ENCODE data around the gene CRIP1.

- TF ChIP-seq, protein P1, sequence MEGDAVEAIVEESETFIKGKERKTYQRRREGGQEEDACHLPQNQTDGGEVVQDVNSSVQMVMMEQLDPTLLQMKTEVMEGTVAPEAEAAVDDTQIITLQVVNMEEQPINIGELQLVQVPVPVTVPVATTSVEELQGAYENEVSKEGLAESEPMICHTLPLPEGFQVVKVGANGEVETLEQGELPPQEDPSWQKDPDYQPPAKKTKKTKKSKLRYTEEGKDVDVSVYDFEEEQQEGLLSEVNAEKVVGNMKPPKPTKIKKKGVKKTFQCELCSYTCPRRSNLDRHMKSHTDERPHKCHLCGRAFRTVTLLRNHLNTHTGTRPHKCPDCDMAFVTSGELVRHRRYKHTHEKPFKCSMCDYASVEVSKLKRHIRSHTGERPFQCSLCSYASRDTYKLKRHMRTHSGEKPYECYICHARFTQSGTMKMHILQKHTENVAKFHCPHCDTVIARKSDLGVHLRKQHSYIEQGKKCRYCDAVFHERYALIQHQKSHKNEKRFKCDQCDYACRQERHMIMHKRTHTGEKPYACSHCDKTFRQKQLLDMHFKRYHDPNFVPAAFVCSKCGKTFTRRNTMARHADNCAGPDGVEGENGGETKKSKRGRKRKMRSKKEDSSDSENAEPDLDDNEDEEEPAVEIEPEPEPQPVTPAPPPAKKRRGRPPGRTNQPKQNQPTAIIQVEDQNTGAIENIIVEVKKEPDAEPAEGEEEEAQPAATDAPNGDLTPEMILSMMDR (IDR thresholded peaks at IDR 0.05) = no peak
- TF ChIP-seq POLR2A (IDR thresholded peaks at IDR 0.05; ENCODE audit: low read depth) = no peak
These were observed 18.4 kb downstream of the CRIP1 start for GRCh38 chr14:105505101-105505500.
